Body of pancreas (tissue), 4 donors: ENCODE data around the gene CDKAL1.

Experiments
- POLR2A ChIP-seq, 3 donors: fragments of 450-650 bp; IDR thresholded peaks; one replicate each; pipeline ENCODE4 v1.6.1; 2016; ENCODE audit warnings: antibody characterized with exemption in 3 of 3, mild to moderate bottlenecking in 2 of 3
- TF ChIP-seq, protein P1 (sequence below), 7 experiments: fragments of 450-650 bp in 4 of 7; fragments of 200-600 bp in 3 of 7; sonication (generic) in 3 of 7; IDR thresholded peaks; one replicate each; pipeline ENCODE4 v1.5.1; 2016 to 2019; ENCODE audit warnings: antibody characterized with exemption in 7 of 7

GRCh38 chr6:21075986-21076385 is 541.7 kb downstream of the CDKAL1 start:
- no peak for TF ChIP-seq POLR2A (IDR thresholded peaks at IDR 0.05)
- TF ChIP-seq, protein P1, sequence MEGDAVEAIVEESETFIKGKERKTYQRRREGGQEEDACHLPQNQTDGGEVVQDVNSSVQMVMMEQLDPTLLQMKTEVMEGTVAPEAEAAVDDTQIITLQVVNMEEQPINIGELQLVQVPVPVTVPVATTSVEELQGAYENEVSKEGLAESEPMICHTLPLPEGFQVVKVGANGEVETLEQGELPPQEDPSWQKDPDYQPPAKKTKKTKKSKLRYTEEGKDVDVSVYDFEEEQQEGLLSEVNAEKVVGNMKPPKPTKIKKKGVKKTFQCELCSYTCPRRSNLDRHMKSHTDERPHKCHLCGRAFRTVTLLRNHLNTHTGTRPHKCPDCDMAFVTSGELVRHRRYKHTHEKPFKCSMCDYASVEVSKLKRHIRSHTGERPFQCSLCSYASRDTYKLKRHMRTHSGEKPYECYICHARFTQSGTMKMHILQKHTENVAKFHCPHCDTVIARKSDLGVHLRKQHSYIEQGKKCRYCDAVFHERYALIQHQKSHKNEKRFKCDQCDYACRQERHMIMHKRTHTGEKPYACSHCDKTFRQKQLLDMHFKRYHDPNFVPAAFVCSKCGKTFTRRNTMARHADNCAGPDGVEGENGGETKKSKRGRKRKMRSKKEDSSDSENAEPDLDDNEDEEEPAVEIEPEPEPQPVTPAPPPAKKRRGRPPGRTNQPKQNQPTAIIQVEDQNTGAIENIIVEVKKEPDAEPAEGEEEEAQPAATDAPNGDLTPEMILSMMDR (IDR thresholded peaks at IDR 0.05): no peak
